Cardiac fibroblast (primary cell): ENCODE results near the gene GADD45A.
A peak's percentile ranks its signal among the peaks of the same experiment; 100 is the strongest.

Experiments used
- DNase-seq, 2 donors: peaks; one replicate each; pipeline versions ENCODE4 v3.0.0 to v3.0.0-alpha.2; 2010; ENCODE audit warnings: low read depth in 2 of 2
- H3K4me3 ChIP-seq, 2 donors: replicated peaks in 1 of 2; 1 replicate in 1 of 2; 2 replicates in 1 of 2; pipeline ENCODE4 v1.5.1; 2011; ENCODE audit warnings: low read depth in 2 of 2, low read length in 2 of 2, mild to moderate bottlenecking in 2 of 2, moderate library complexity in 1 of 2
- TF ChIP-seq, protein P1 (sequence below): IDR thresholded peaks from one replicate; pipeline ENCODE4 v1.5.1; 2011; ENCODE audit warnings: low read depth, mild to moderate bottlenecking, low read length, inconsistent platforms

GADD45A gene

DNA sequence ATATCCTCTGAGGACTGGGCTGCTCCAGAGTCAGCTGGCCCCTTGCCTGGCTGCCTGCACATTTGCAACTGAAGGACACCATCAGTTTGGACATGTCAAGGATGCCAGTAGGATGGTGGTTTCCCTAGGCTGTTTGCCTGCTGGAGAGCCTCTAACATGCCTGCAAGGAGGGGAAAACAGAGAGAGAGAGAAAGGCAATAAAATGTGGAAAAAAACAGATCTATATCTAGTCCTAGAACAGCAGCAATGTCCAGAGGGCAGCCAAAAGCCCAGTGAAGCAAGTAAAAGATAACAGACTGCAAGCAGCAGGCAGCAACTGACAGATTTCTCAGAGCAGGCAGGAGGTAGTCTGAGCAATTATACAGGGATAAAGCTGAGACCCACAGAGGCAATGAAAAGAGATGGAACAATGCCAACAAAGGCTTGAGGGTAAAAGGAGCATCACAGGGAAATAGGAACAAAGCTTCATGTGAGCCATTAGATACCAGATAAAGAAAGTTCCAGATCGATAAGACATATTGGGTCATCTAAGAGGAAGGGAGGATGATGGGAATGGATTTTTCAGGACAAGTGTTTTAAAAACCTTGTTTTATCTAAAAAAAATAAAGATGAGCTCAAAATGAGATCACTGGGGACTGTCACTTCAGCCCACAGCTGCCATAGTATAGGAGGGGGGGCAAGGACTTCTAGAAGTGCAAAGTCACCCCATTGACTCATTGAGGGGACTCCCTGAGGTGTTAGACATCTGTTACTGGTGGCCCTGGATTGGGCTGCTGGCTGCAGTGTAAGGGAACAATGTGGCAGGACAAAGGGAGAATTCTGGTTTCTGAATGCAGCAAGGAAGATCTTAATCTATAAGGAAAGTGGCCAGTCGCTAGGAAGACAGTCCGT, 38.6 kb upstream of the GADD45A start:
- TF ChIP-seq, protein P1, sequence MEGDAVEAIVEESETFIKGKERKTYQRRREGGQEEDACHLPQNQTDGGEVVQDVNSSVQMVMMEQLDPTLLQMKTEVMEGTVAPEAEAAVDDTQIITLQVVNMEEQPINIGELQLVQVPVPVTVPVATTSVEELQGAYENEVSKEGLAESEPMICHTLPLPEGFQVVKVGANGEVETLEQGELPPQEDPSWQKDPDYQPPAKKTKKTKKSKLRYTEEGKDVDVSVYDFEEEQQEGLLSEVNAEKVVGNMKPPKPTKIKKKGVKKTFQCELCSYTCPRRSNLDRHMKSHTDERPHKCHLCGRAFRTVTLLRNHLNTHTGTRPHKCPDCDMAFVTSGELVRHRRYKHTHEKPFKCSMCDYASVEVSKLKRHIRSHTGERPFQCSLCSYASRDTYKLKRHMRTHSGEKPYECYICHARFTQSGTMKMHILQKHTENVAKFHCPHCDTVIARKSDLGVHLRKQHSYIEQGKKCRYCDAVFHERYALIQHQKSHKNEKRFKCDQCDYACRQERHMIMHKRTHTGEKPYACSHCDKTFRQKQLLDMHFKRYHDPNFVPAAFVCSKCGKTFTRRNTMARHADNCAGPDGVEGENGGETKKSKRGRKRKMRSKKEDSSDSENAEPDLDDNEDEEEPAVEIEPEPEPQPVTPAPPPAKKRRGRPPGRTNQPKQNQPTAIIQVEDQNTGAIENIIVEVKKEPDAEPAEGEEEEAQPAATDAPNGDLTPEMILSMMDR: no peak
- DNase-seq: peak; percentile 20 to 60
- no peak overlapping the region for H3K4me3 ChIP-seq

GRCh38 chr1:67647036-67647798, 37.8 kb upstream of the GADD45A start:
- TF ChIP-seq, protein P1: no peak
- no peak overlapping the region for H3K4me3 ChIP-seq
- DNase-seq: peak; percentile 31 to 81

- TF ChIP-seq, protein P1: no peak
- DNase-seq: peak in 1 of 2 donors; percentile 71
- H3K4me3 ChIP-seq: no peak overlapping the region
These were observed 37.1 kb upstream of the GADD45A start for GRCh38 chr1:67647814-67648358.

DNA sequence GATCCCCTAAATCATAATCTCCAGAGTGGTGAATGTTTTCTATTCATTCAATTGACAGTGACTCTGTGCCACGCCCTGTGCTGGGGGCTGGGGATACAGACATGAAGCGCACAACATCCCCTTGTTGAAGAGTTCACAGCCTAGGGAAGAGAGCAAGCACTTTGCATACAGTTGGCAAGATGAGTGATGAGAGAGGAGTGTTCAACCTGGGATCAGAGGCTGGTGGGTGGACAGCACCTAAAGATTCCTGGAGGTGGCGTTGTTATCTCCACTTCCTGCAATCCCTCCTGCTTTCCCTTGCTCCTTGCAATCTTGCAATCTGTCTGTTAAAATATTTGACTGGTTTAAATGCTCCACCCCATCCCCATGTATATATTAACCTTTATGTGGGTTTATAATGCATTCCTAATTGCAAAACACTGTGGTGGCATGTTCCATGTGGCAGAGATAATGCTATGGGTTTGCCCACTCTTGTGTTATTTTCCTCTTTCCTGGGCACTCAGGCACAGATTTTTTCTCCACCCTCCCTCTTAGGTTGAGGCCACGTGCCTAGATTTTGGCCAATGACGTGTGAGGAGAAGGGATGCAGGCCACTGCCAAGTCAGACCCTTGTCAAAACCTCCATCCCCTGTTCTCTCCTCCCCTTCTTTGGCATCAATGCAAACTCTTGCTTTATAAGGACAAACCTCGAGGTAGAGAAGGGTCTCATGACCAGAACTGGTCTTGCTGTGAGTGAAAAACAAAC, 36.2 kb upstream of the GADD45A start:
- DNase-seq: no peak
- no peak overlapping the region for H3K4me3 ChIP-seq
- TF ChIP-seq, protein P1: no peak

GRCh38 chr1:67650061-67650460, 34.9 kb upstream of the GADD45A start:
- TF ChIP-seq, protein P1: no peak
- DNase-seq: no peak
- no peak overlapping the region for H3K4me3 ChIP-seq

GRCh38 chr1:67651031-67651430, 34.0 kb upstream of the GADD45A start:
- TF ChIP-seq, protein P1: no peak
- H3K4me3 ChIP-seq: no peak overlapping the region
- DNase-seq: no peak
